NCI-H128 (cell line): ENCODE measurements around the gene GOLGA7B.
A peak's percentile ranks its signal among the peaks of the same experiment; 100 is the strongest.
"Not testable (repeated sequence)": the region's sequence is repeated elsewhere in the genome, so short reads cannot be mapped to it uniquely, and the experiment has no call there.

Experiments
- DNase-seq: peaks from one replicate; lab custom pipeline; 2025; ENCODE audit not compliant: unreplicated experiment; lab: John Stamatoyannopoulos, UW

The GOLGA7B gene

GRCh38 chr10:97830064-97830463, 19.6 kb upstream of the GOLGA7B start:
- peak; percentile 8 for DNase-seq

DNA sequence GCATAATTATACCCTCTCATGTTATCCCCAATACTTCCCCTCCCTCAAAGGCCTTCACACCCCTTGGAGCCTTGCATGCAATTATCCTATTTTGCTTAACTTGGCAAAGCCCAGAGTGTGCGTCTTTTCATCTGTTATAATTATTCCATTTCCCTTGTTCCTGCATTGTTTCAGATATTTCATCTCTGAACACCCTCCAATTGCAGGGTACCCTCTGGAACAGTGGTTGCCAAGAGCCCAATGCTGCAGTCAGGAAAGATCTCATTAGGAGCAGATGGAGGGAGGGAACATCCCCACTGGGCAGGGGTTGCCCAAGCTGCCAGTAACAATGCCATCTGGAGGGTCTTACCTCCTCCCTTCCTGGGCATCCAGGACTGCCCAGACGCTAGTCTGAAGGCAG, 18.4 kb upstream of the GOLGA7B start:
- no peak for DNase-seq

- no peak for DNase-seq
These were observed 13.2 kb upstream of the GOLGA7B start for GRCh38 chr10:97836446-97836845.

GRCh38 chr10:97838091-97838490, 11.6 kb upstream of the GOLGA7B start:
- DNase-seq: no peak

DNA sequence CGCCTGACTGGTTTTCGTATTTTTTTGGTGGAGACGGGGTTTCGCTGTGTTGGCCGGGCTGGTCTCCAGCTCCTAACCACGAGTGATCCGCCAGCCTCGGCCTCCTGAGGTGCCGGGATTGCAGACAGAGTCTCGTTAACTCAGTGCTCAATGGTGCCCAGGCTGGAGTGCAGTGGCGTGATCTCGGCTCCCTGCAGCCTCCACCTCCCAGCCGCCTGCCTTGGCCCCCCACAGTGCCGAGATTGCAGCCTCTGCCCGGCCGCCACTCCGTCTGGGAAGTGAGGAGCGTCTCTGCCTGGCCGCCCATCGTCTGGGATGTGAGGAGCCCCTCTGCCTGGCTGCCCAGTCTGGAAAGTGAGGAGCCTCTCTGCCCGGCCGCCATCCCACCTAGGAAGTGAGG, 8.5 kb upstream of the GOLGA7B start:
- DNase-seq: not testable (repeated sequence)

GRCh38 chr10:97842114-97842513, 7.5 kb upstream of the GOLGA7B start:
- not testable (repeated sequence) for DNase-seq

DNA sequence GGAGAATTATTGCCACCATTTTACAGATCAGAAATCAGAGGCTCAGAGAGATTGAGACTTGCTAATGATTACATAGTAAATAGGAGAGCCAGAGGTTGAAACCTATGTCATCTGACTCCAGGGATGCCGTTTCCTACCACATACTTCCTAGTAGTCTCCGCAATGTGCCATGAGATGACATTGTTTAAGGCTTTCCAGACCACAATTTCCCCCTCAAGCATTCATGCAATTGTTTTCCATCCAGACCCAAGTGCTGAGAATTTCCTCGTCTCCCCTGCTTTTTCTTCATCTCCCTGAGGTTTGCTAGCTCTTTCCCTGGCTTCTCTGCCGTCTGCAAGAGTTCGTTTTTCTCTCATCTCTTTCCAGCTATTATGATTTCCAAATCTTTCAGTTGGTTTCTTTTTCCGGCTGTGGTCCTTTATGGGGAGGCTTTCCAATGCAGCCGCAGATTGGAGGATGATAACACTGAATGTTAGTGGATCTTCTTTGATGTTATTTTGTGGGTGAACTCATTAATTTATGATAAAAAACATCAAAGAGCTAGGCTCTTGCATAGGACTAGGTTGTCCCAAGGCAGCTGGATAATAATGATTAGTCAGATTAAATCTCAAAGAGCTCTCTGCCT, 6.9 kb upstream of the GOLGA7B start:
- no peak for DNase-seq

GRCh38 chr10:97843281-97843671, 6.4 kb upstream of the GOLGA7B start:
- peak; percentile 6 for DNase-seq

DNA sequence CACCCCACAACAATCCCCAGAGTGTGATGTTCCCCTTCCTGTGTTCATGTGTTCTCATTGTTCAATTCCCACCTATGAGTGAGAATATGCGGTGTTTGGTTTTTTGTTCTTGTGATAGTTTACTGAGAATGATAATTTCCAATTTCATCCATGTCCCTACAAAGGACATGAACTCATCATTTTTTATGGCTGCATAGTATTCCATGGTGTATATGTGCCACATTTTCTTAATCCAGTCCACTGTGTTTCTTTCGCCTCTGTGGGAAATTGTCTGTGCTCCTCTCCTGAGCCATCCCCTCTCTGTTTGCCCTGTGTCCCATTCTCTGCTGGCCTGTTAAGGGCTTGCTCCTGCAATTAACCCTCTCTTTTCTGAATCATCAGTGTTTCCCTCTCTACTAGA, 5.7 kb upstream of the GOLGA7B start:
- DNase-seq: not testable (repeated sequence)

DNA sequence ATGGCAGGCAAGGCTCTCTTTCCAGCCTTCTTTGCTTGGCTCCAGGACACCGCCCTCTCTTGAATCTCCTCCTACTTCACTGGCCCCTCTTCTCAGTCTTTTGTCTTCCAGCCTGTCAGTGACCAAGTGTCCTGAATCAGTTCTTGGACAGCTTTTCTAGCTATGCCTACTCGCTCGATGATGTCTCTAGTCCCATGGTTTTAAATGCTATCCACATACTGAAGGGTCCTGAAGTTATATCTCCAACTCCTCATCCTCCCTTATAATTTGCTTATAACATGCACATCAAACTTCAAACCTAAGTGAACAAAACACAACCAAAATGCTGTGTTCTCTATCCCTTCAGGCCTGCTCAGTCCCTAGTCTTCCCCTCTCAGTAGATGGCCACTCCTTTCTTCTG, 5.0 kb upstream of the GOLGA7B start:
- no peak for DNase-seq

GRCh38 chr10:97849103-97849686, 448 bp upstream of the GOLGA7B start:
- peak; percentile 28 for DNase-seq

DNA sequence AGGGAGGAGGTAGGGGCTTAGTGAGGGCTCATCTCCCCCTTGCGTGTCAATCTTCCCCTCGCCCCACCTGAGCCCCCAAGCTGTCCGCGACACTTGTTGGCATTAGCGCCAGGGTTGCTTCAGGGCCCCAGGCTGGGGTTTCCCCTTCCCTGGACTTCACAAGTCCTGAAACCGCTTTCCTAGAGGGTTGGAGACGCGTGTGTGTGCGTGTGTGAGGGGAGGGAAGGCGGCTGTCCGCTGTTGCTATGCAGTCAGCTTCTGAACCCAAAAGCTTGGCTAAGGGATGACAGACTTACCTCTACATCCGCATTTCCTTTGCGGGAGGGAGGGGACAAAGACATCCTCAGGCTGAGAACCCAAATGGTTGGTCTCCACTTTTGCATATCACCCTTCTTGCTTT, 803 bp downstream of the GOLGA7B start:
- DNase-seq: no peak

DNA sequence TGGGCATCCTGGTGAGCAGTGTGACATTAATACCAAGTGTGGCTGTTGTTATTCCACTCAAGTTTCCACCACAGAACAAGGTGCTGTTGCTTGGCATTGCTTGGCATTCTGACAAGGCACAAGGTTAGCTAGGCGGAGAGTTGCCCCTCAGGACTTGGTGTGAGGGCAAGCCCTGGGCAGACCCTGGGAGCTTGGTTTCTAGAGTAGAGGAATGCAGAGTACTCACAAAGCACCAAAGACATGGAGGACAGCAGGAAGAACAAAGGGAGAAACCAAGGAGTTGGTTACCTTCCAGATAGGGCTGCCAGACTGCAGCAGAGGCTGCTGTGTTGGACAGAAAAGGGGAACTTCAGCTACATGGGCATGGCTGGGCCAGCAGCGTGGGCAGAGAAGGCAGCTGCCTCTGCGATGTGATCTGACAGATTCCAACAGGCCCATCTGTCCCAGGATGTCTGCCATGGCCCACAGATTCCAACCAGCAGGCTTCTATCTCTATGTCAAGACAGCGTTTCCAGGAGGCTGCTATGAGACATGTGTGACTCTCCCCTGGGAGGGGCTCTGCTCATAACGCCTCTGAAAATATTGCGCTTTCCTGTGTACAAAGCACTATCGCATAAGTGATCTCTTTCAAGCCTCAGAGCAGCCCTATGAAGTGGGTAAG, 1.8 kb downstream of the GOLGA7B start:
- no peak for DNase-seq

DNA sequence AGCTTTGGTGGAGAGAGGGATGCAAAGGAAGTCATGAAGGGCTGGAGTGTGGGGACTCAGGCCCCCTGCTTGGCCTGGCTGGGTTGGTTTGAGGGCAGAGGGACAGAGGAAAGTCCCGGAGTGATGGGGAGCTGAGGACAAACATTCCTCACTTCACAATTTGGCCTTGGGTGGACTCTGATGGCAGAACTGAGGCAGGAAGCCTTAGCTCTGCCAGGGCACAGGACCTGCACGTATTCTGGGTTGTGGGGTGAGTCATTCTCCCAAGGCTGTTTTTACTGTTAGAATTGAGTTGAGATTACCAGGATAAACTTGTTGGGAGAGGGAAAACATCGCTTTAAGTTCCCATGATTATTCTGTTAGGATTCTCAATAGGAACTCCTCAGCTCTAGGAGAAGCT, 2.6 kb downstream of the GOLGA7B start:
- DNase-seq: no peak

GRCh38 chr10:97852840-97853405, 3.3 kb downstream of the GOLGA7B start:
- DNase-seq: no peak

DNA sequence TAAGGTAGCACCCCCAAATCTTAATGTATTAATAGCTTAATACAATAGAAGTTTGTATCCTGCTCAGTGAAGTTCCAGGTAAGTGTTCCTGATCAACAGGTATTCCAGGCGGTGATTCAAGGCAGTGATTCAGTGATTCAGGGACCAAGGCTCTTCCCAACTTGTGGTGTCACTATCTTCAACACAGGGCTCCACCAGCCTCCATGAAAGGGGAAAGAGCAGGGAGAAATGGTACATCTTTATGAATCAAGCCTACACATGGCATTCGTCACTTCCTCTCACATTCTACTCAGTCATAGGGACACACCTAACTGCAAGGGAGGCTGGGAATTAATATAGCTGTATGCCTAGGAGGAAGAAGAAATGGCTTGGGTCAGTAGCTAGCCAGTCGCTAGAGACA, 5.1 kb downstream of the GOLGA7B start:
- DNase-seq: no peak

GRCh38 chr10:97858001-97858439, 8.4 kb downstream of the GOLGA7B start:
- no peak for DNase-seq

- no peak for DNase-seq
These were observed 11.6 kb downstream of the GOLGA7B start for GRCh38 chr10:97861097-97861750.

DNA sequence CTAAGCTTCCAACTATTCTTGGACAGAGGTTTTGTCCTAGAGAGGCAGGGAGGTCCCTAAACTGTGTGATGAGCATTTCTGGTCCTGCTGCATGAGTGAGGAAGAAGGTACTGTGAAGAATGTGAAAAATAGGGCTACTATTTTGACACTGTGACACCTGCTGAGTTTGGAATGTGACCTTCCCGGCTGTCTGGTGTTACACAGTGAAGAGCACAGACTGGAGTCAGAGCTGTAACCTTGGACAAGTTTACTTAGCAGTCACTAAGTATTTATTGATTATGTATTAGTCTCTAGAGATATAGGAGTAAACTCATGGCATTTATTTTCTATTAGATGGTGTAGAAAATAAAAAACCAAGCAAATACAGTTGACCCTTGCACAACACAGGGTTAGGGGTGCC, 12.3 kb downstream of the GOLGA7B start:
- DNase-seq: no peak

- no peak for DNase-seq
These were observed 14.2 kb downstream of the GOLGA7B start for GRCh38 chr10:97863808-97864207.

DNA sequence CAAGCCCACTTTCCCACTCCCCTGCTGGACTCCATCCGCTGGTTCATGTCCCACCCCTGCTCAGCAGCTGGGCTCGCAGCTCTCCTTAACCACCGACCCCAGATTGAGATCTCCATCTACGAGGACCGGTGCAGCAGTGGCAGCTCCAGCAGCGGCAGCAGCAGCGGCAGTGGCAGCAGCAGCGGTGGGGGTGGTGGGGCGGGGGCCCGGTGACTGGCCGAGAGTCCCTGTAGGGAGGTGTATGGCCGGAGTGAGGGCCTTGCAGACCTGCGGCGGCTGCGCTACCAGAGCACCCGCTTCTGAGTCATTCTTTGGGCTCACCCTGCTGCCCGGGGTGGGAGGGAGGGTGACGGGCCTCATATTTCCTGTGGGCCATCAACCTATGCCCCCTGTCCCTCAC, 15.8 kb downstream of the GOLGA7B start:
- DNase-seq: no peak
